Kidney tubule cell (primary cell): ENCODE measurements around the gene HNF1B.

Source experiments
- DNase-seq: peaks from one replicate; pipeline ENCODE4 v3.0.0-alpha.2; 2018; ENCODE audit warnings: low spot score

HNF1B gene

GRCh38 chr17:37761961-37762360 lies 17.1 kb upstream of the HNF1B start:
- DNase-seq, result no peak

DNA sequence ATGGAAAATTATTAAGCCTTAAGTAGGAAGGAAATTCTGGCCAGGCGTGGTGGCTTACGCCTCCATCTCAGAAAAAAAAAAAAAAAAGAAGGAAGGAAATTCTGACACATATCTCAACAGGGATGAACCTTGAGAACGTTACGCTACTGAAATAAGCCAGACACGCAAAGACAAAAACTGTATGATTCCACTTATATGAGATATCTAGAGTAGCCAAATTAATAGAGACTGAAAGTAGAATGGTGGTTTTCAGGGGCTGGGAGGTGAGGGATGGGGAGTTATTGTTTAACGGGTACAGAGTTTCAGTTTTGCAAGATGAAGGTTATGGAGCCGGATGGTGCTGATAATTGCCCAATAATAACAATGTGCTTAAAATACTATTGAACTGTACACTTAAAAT lies 16.2 kb upstream of the HNF1B start:
- DNase-seq, result no peak

DNA sequence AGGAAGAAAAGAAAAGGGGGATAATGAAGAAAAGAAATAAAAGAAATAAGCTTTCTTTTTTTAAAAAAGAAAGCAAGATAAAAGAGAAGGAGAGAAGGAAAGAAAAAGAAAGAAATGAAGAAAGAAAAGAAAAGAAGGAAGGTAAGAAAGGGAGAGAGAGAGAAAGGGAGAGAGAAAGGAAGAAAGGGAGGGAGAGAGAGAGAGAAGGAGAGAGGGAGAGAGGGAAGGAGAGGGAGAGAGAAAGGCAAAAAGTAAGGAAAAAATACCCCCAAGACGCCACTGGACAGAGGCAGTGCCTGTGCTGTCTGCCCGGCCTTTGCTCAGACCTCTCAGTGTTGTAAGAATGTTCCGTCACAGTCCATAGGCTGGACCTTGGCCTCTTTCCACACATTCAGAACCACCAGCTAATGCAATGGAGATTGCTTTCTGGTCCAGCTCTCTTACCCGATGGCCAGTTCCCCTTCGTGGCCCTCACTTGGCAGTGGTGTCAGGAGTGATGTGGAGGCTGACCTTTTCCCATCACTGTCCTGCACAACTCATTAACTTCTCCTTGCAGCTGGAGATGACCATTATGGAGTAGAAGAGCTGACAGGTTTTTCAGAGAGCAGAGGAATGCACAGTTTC lies 14.3 kb upstream of the HNF1B start:
- DNase-seq, result peak; percentile 83

- peak; percentile 83 for DNase-seq
Observed at GRCh38 chr17:37756051-37756450, 11.2 kb upstream of the HNF1B start.

DNA sequence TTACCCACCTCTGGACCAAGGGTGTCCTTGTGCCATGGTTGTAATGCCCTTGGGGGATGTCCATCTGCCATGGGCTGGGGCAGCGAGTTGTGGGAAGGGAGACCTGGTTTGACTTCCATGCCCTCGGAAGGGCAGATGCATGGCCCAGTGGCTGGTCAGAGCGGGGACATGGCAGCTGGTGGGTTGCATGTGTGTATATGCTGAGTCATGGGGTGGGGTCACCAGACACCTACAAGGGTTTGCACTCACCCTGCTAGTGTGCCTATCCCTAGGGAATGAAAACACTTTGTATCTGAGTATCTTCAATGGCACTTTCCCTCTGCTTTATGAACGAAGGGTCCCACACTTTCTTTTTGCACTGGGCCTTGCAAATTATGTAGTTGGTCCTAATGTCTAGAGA lies 10.6 kb upstream of the HNF1B start:
- no peak for DNase-seq

- DNase-seq, result peak; percentile 55
Observed at GRCh38 chr17:37754363-37754762, 9.5 kb upstream of the HNF1B start.

DNA sequence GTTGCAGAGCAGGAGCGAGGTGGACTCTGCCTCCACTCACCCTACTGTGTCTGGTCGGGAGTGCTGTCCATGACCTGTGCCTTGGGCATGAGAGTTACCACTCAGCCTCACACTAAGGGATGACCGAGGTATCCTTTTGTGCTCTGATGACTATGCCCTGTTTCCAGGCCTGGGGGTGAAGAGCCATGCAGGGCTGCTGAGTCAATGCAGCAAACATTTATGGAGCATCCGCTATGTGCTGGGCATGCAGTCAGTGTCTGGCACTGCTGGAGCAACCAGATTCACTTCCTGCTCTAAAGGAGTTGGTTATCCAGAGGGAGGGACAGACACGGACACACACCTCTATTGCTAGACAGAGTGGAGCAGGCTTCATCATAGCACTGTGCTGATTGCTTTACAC lies 7.6 kb upstream of the HNF1B start:
- peak; percentile 99 for DNase-seq

DNA sequence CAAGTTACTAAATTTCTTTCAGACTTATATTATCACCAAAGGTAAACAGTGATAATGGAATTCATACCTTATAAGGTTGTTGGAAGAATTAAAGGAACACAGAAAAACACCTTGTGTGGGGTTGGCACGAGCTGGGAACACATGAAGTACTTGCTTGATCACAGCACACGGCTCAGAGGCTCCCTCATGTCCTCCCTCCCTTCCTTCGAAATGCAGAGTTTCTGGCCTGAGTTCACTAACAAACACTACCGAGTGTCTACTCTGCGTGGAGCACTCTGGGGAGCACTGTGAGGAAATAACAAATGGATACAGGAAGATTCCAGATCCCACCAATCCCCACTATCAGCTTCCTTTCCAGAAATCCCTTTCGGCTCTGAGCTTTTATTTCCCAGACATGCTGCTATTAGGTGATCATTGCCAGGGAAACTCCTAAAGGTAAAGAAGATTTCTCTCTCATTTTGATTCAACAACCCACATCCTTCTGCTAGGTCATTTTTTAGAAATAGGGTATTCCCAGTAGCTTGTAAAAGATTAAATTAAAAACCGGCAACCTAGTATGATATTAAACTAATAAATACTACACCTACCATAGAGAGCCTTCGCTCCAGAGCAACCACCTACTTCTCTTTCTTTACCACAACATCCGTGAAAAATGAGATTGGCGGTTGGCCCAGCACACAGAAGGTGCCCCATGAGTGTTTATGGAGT lies 6.1 kb upstream of the HNF1B start:
- DNase-seq, result peak; percentile 88

DNA sequence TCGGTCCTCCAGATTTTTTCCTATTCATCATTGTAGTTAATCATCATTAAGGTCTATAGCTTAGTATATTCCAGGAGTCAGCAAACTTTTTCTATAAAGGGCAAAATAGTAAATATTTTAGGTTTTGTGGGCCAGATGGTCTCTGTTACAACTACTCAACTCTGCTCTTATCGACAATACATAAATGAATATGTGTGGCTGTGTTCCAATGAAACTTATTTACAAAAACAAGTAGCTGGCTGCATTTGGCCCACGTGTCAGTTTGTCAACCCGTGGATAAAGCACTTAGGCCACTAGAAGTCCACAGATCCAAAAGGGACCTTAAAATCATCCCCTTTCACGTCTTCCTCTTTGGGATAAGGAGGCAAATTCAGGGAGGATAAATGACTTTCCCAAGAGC lies 5.4 kb upstream of the HNF1B start:
- no peak for DNase-seq

- no peak for DNase-seq
Observed at GRCh38 chr17:37747222-37747621, 2.4 kb upstream of the HNF1B start.

GRCh38 chr17:37746617-37747016 lies 1.8 kb upstream of the HNF1B start:
- DNase-seq, result peak; percentile 29

DNA sequence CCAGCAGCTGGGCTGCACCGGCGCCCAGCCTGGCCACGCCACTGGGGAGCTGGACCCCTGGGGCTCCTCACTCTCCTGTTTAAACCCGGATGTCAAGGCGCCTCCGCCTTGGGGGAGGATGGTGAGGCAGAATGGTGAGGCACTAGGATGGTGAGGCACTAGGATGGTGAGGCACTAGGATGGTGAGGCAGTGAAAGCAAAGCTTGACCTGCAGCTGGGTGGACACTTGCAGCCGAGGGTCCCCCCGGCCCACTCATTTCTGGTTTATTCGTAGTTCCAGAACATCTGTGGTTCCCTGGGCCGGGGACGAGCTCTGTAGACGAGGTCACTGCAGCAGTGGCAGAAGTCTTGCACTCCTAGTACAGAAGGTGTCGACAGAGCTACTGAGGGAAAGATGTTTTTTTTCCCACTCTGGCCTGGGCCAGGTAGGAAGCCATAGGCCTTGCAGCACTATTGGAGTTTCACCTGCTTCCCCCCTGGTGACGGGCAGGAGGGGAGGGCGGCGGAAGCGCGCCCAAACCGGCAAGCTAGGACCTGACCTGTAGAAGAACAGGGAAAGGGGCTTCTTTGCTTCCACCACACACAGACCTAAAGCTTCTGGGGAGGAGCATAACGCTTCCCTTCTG lies 1.1 kb upstream of the HNF1B start:
- peak; percentile 39 for DNase-seq

DNA sequence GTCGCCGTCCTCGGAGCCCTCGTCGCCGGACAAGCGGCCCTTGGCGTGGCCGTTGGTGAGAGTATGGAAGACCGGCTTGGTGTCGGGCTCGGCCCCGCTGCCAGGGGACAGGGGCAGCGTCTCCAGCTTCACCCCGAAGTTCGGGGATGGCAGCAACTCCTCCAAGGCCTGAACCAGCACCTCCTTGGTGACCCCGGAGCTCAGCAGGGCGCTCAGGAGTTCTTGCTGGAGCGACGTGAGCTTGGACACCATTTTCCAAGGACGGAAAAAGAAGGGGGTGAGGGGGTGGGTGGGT lies 279 bp downstream of the HNF1B start:
- peak; percentile 73 for DNase-seq

- peak; percentile 50 for DNase-seq
Observed at GRCh38 chr17:37743875-37744632, 805 bp downstream of the HNF1B start.

DNA sequence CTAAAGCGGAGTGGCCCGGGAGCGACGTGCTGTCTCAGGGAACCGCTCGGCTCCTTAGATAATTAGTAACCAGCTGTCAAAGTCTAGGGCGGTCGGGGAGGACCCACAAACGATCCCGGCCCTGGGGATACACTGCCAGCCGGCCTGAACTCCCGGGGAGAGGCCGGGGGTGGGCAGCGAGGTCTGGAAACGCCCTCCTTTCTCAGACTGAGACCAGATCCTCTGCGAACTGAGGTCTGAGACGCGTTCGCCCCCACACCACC lies 1.3 kb downstream of the HNF1B start:
- peak; percentile 75 for DNase-seq

GRCh38 chr17:37742762-37743611 lies 1.9 kb downstream of the HNF1B start:
- peak; percentile 76 for DNase-seq

GRCh38 chr17:37742116-37742761 lies 2.6 kb downstream of the HNF1B start:
- peak; percentile 51 for DNase-seq

GRCh38 chr17:37741341-37742115 lies 3.3 kb downstream of the HNF1B start:
- DNase-seq, result no peak

DNA sequence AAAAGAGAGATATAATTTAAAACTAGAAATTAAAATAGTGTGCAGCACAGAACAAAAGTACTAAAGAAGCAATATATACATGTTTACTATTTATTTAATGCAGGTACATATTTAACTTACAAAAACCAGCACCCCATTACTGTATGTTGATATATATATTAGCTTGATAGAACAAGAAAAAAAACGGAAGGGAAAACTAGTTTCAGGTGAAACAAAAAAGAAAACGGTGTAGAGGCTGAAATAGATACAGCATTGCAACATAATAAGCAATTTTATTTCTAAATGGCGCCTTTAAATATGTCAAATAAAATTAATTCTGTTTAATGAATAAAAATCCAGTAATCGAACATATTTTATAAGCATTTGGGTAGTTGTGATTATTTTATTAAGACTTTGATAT lies 3.9 kb downstream of the HNF1B start:
- no peak for DNase-seq

DNA sequence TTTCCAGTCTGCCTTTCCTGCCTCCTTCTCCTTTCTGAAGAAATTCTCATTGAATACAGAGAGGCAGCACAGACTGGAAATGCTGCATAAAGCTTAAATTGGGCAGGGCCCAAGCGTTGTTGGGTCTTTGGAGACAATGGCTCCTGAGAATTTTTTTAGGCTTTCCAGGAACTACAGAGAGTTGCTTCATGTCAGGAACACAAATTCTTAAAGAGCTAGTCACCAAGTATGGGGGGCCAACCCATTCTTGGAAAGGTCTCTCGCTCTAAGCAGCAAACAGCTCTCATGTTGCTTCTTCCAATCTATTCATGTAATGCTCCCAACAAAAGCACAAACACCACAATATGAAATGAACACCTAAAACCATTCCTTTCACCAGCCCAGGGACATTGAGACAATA lies 6.9 kb downstream of the HNF1B start:
- peak; percentile 75 for DNase-seq

DNA sequence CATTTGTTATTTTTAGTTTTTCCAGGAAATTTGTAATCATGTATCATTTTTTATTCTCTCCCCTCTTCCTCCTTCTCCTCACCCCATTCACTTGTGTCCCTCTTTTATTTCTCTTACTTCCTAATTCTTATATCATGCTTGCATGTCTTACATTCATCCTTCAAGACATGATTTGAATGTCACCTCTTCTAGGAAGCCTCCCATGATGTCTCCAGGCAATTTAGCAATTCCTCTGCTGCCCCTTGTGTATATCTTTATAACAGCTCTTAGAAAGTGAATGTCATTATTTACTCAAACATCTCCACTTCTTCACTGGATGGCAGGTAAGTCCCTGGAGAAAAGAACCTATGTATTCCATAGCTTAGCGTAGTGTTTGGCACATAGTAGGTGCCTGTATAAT lies 7.8 kb downstream of the HNF1B start:
- peak; percentile 41 for DNase-seq
